Suprapubic skin (tissue), 4 donors: ENCODE measurements around the gene MRPS18A.

Experiments used
- CTCF ChIP-seq, 2 donors: fragments of 200-600 bp in 1 of 2; fragments of 450-650 bp in 1 of 2; sonication (generic) in 1 of 2; IDR thresholded peaks; one replicate each; pipeline ENCODE4 v1.5.1; 2016 to 2019; ENCODE audit warnings: antibody characterized with exemption in 2 of 2, mild to moderate bottlenecking in 1 of 2, moderate library complexity in 1 of 2
- EP300 ChIP-seq: sonication (generic); formaldehyde crosslinking; IDR thresholded peaks from one replicate; pipeline ENCODE4 v1.6.1; 2017; ENCODE audit warnings: antibody characterized with exemption
- POLR2A ChIP-seq, 2 donors: fragments of 450-650 bp; IDR thresholded peaks; one replicate each; pipeline ENCODE4 v1.6.1; 2017; ENCODE audit warnings: antibody characterized with exemption in 2 of 2, mild to moderate bottlenecking in 2 of 2, moderate library complexity in 2 of 2
- POLR2AphosphoS5 ChIP-seq, 3 donors: sonication (generic); formaldehyde crosslinking; IDR thresholded peaks; one replicate each; pipeline ENCODE4 v1.6.1; 2017; ENCODE audit warnings: antibody characterized with exemption in 3 of 3

GRCh38 chr6:43728586-43728985 is 41.0 kb upstream of the MRPS18A start:
- no peak for TF ChIP-seq CTCF (IDR thresholded peaks at IDR 0.05)
- no peak for TF ChIP-seq POLR2A (IDR thresholded peaks at IDR 0.05)
- TF ChIP-seq POLR2AphosphoS5 (IDR thresholded peaks at IDR 0.05), result no peak
- no peak for TF ChIP-seq EP300
